ENCODE data around the gene MLEC. TPM values are rescaled to one million over a fixed set of nuclear protein-coding genes. Genes with fewer than 3 reads are reported as not detected.

Gene MLEC
- total RNA-seq, 2 experiments from 2014 or later, result 69.7 to 101 TPM

DNA sequence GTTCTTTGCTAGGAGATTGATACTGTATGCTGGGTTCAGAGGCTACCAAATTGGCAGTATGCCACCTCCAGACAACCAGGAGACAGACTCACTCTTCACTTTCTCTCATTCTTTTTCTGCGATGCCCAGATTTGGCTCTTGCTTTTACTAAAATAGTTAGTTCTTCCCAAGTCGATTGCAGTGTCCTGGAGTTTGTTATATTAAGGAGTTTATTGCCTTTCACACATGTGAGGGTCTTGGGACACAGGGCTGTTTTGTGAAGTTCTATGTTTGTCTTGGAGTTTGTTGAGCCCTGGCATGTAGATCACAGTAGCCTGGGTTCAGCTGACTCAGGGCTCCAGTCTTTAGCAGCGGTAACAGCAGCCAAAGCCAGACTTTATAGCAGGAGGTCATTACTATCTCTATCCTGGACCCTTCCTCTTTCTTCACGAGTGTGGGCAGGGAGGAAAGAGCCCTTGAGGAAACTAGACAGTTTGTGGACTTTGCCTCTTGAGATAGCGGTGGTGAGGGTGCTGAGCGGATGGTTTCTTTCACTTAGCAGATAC is 1.6 kb downstream of the MLEC start:
- Histone ChIP-seq H4K20me1 (ENCODE audit: insufficient read depth, low read length) (peaks cover 36% of the 10 kb centered on the region), H3K4me3 (ENCODE audit: low read depth, low read length, poor library complexity, severe bottlenecking) (peak overlapping the region; percentile 91), H3K4me1 (ENCODE audit: insufficient read depth, low read length, poor library complexity, severe bottlenecking) (peaks cover 42% of the 10 kb centered on the region), H3K79me2 (ENCODE audit: insufficient read depth, low read depth, low read length) (peaks cover 66% of the 10 kb centered on the region), H3K36me3 (ENCODE audit: insufficient read depth, low read length) (peaks cover 32% of the 10 kb centered on the region; the same call in 1 of the 2 replicates), H3K9me3 (ENCODE audit: low read length) (no peaks in the 10 kb centered on the region; the same call in 1 of the 2 replicates), H3K27ac (ENCODE audit: low read depth, low read length, poor library complexity, severe bottlenecking) (no peak overlapping the region), H3K9me2 (ENCODE audit: insufficient read depth, low read length) (no peaks in the 10 kb centered on the region), H2AFZ (ENCODE audit: low read length) (no peak overlapping the region), H3K4me2 (ENCODE audit: low read length) (peak overlapping the region; percentile 98)
- BruUV-seq (replicated peaks), result TSS peak; percentile 55
- no peak for DNase-seq (ENCODE audit: low spot score)
- TF ChIP-seq CTCF (conservative IDR thresholded peaks at IDR 0.05; ENCODE audit: low read length) (no peak), EZH2phosphoT487 (IDR thresholded peaks at IDR 0.05; ENCODE audit: borderline replicate concordance, low read depth, low read length) (no peak)
- intact Hi-C loops (cut with micrococcal nuclease; ENCODE audit: unreplicated experiment), result loop anchor here (1.0 kb wide), 1 partner anchor 26 kb away; no protein-coding TSS in a partner anchor
- POLR2A ChIA-PET, result interaction anchor here (0.6 to 1.4 kb wide), 3 partner anchors 17 to 136 kb away, joined by 3 to 11 read pairs (median 4); no protein-coding TSS in a partner anchor
- CTCF ChIA-PET (ENCODE audit: unreplicated experiment), result interaction anchor here (1.0 to 2.3 kb wide), 2 partner anchors 41 to 42 kb away, joined by 3 to 6 read pairs; no protein-coding TSS in a partner anchor

DNA sequence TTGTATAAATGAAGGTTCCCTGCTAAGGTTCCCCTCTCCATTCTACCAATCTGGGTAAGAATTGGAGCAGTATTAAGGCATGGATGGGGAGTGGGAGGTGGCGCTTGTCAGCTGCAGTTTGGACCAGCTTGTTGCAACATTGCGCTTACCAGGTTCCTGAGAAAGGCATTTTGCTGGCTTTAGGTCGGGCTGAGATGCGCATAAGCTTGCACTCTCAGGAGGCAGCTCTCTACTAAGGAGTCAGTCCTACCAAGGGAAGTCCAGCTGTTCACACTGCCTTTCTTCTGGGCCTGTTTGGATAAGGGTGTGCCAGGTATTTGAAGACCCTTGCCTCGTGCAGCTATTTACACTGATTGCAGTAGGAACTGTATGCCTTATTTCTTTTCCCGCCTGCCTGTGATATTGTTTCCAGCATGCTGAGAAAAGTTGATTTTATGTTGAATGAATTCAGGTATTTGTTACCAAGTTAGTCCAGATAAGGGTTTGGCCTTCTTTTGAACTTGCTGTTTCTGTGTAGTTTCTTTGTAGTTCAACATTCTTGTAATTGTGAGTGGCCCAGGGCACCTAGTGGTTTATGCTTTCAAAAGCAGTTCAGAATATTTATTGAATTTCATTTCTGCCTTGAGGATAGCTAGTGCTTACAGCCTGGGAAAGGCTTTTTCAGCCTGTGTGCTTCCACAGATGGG is 2.6 kb downstream of the MLEC start:
- H3K27ac ChIP-seq (ENCODE audit: low read depth, low read length, poor library complexity, severe bottlenecking), result no peak overlapping the region
- peaks cover 42% of the 10 kb centered on the region for H3K36me3 ChIP-seq (ENCODE audit: insufficient read depth, low read length)
- TF ChIP-seq EZH2phosphoT487 (IDR thresholded peaks at IDR 0.05; ENCODE audit: borderline replicate concordance, low read depth, low read length) (no peak), CTCF (conservative IDR thresholded peaks at IDR 0.05; ENCODE audit: low read length) (no peak)
- H3K4me2 ChIP-seq (ENCODE audit: low read length), result peak overlapping the region; percentile 98
- H3K9me2 ChIP-seq (ENCODE audit: insufficient read depth, low read length), result no peaks in the 10 kb centered on the region
- intact Hi-C loops (cut with micrococcal nuclease; ENCODE audit: unreplicated experiment), result no loop called here
- BruUV-seq (replicated peaks), result no TSS peak
- no peaks in the 10 kb centered on the region; the same call in 1 of the 2 replicates for H3K9me3 ChIP-seq (ENCODE audit: low read length)
- peaks cover 36% of the 10 kb centered on the region for H4K20me1 ChIP-seq (ENCODE audit: insufficient read depth, low read length)
- no peak for DNase-seq (ENCODE audit: low spot score)
- CTCF ChIA-PET (ENCODE audit: unreplicated experiment), result interaction anchor here (0.8 kb wide), 2 partner anchors 31 to 41 kb away, joined by 3 to 4 read pairs; no protein-coding TSS in a partner anchor
- no peak overlapping the region for H2AFZ ChIP-seq (ENCODE audit: low read length)
- peaks cover 66% of the 10 kb centered on the region for H3K79me2 ChIP-seq (ENCODE audit: insufficient read depth, low read depth, low read length)
- H3K4me1 ChIP-seq (ENCODE audit: insufficient read depth, low read length, poor library complexity, severe bottlenecking), result peaks cover 36% of the 10 kb centered on the region
- POLR2A ChIA-PET, result interaction anchor here (0.5 to 1.4 kb wide), 3 partner anchors 16 to 119 kb away, joined by 3 to 4 read pairs (median 4); no protein-coding TSS in a partner anchor
- peak overlapping the region; percentile 91 for H3K4me3 ChIP-seq (ENCODE audit: low read depth, low read length, poor library complexity, severe bottlenecking)
